ENCODE results near the gene EML5. TPM values are rescaled to one million over a fixed set of nuclear protein-coding genes. Genes with fewer than 3 reads are reported as not detected.

EML5 gene
- total and polyA plus RNA-seq, 3 experiments from 2014 or later, result 0.86 to 3.6 (median 3.2) TPM

DNA sequence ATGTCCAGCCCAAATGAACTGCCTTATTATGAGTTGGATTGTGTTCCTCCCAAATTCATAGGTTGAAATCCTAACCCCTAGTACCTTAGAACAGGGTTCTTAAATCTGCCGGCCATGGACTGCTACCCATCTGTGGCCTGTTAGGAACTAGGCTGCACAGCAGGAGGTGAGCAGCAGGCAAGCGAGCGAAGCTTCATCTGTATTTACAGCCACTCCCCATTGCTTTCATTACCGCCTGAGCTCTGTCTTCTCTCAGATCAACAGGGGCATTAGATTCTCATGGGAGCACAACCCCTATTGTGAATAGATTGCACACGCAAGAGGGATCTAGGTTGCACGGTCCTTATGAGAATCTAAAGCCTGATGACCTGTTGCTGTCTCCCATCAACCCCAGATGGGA is 9.8 kb upstream of the EML5 start:
- no peak overlapping the region for H3K27ac Mint-ChIP-seq
- no peaks in the 10 kb centered on the region for H3K4me1 Mint-ChIP-seq
- H3K27me3 Mint-ChIP-seq, result peaks cover 19 to 55% of the 10 kb centered on the region in 2 donors
- H3K4me3 ChIP-seq (ENCODE audit: low read length), result no peak overlapping the region
- no peaks in the 10 kb centered on the region for H3K36me3 ChIP-seq (ENCODE audit: insufficient read depth, low read length)
- no peaks in the 10 kb centered on the region for H3K27me3 ChIP-seq (ENCODE audit: insufficient read depth, low read length, poor library complexity, severe bottlenecking)
- H3K9me3 Mint-ChIP-seq, result peaks cover 0 to 7% (median 1%) of the 10 kb centered on the region in 5 donors
- POLR2A ChIA-PET, result interaction anchor here (0.5 kb wide), 1 partner anchor 192 kb away, joined by 3 read pairs; no protein-coding TSS in a partner anchor
- H3K27ac ChIP-seq (ENCODE audit: low read depth, low read length), result no peak overlapping the region
- H3K9me3 ChIP-seq (ENCODE audit: low read length), result no peaks in the 10 kb centered on the region
- CTCF ChIA-PET, result interaction anchor here (1.2 kb wide), 1 partner anchor 10 kb away, joined by 3 read pairs; the partner anchor contains the start of gene EML5
- H3K4me3 Mint-ChIP-seq, result no peak overlapping the region
- no peaks in the 10 kb centered on the region for H3K4me1 ChIP-seq (ENCODE audit: insufficient read depth, low read length)
- DNase-seq, result no peak
- no peaks in the 10 kb centered on the region for H3K36me3 Mint-ChIP-seq

DNA sequence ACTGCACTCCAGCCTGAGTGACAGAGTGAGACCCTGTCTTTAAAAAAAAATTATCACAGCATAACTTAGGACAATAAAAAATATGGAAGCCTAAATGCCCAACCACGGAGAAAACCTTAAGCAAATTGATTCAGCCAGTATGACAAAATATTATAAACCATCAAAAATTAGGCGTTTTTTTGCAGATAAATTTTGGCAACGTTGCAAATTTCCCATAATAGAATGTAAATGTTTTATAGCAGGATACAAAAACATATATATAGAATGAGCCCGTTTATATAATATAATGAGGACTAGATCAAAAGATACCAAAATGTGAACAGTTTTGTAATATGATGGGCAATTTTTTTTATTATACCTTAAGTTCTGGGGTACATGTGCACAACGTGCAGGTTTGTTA is 6.8 kb upstream of the EML5 start:
- Mint-ChIP-seq H3K4me1 (no peaks in the 10 kb centered on the region), H3K36me3 (no peaks in the 10 kb centered on the region), H3K27ac (no peak overlapping the region), H3K4me3 (no peak overlapping the region), H3K9me3 (peaks cover 0 to 4% (median 0%) of the 10 kb centered on the region in 5 donors), H3K27me3 (peaks cover 14 to 43% of the 10 kb centered on the region in 2 donors)
- no peak overlapping the region for H3K4me3 ChIP-seq (ENCODE audit: low read length)
- no peaks in the 10 kb centered on the region for H3K9me3 ChIP-seq (ENCODE audit: low read length)
- H3K27ac ChIP-seq (ENCODE audit: low read depth, low read length), result no peak overlapping the region
- no peaks in the 10 kb centered on the region for H3K4me1 ChIP-seq (ENCODE audit: insufficient read depth, low read length)
- H3K36me3 ChIP-seq (ENCODE audit: insufficient read depth, low read length), result no peaks in the 10 kb centered on the region
- CTCF ChIA-PET, result no interaction called here
- DNase-seq, result no peak
- POLR2A ChIA-PET, result no interaction called here
- H3K27me3 ChIP-seq (ENCODE audit: insufficient read depth, low read length, poor library complexity, severe bottlenecking), result no peaks in the 10 kb centered on the region

DNA sequence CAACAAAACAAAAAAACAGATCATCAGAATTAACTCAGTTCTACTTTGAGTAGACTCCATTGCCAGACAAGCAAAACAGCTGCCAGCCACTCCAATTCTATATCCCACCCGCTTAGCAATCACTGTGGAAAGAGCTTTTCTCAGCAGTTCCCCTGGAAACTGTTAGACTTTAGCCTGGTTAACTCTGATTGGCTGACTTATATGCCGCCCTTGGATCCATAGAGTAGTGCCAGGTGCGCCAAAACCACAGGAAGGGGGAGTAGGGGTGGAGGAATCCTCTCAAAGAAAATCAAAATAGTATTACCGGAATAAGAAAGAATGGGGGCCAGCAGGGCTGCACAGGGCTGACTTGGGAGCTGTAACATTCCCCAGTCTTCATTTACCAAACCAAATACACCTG is 5.4 kb upstream of the EML5 start:
- POLR2A ChIA-PET, result no interaction called here
- H3K4me1 ChIP-seq (ENCODE audit: insufficient read depth, low read length), result peaks cover 5% of the 10 kb centered on the region
- H3K27ac ChIP-seq (ENCODE audit: low read depth, low read length), result no peak overlapping the region
- no peaks in the 10 kb centered on the region for H3K36me3 ChIP-seq (ENCODE audit: insufficient read depth, low read length)
- peaks cover 10 to 34% of the 10 kb centered on the region in 2 donors for H3K27me3 Mint-ChIP-seq
- no peaks in the 10 kb centered on the region for H3K36me3 Mint-ChIP-seq
- DNase-seq, result no peak
- CTCF ChIA-PET, result no interaction called here
- H3K4me3 Mint-ChIP-seq, result no peak overlapping the region
- H3K27me3 ChIP-seq (ENCODE audit: insufficient read depth, low read length, poor library complexity, severe bottlenecking), result no peaks in the 10 kb centered on the region
- no peak overlapping the region for H3K4me3 ChIP-seq (ENCODE audit: low read length)
- H3K27ac Mint-ChIP-seq, result no peak overlapping the region
- no peaks in the 10 kb centered on the region for H3K9me3 ChIP-seq (ENCODE audit: low read length)
- H3K4me1 Mint-ChIP-seq, result peaks cover 0 to 4% (median under 1%) of the 10 kb centered on the region in 3 donors
- peaks cover 0 to under 1% (median 0%) of the 10 kb centered on the region in 5 donors for H3K9me3 Mint-ChIP-seq

DNA sequence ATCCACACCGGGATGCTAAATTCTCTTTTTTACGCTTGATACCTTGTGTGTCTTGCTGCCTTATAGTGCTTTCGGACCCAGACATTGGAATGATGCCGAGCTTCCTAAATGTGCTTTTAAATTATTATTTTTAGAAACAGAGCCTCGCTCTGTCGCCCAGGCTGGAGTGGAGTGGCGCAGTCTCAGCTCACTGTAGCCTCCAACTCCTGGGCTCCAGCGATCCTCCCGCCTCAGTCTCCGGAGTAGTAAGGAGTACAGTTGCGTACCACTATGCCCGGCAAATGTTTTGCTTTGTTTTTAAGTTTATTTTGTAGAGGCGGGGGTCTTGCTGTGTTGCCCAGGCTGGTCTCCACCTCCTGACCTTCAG is 489 bp upstream of the EML5 start:
- Histone ChIP-seq H3K27me3 (ENCODE audit: insufficient read depth, low read length, poor library complexity, severe bottlenecking) (no peaks in the 10 kb centered on the region), H3K4me3 (ENCODE audit: low read length) (peak overlapping the region; percentile 66), H3K27ac (ENCODE audit: low read depth, low read length) (no peak overlapping the region), H3K4me1 (ENCODE audit: insufficient read depth, low read length) (peaks cover 16% of the 10 kb centered on the region), H3K9me3 (ENCODE audit: low read length) (no peaks in the 10 kb centered on the region), H3K36me3 (ENCODE audit: insufficient read depth, low read length) (no peaks in the 10 kb centered on the region)
- ChIA-PET CTCF (interaction anchor here (1.6 to 2.5 kb wide), 2 partner anchors 9 to 31 kb away, joined by 3 to 8 read pairs; partner anchors contain the start of gene TTC8), POLR2A (interaction anchor here (1.5 kb wide), 1 partner anchor 31 kb away, joined by 7 read pairs; the partner anchor contains the start of gene TTC8)
- Mint-ChIP-seq H3K27ac (peak overlapping the region in 7 of 8 donors; percentile 32 to 90 (median 63)), H3K27me3 (peaks cover 0 to 7% of the 10 kb centered on the region in 2 donors), H3K9me3 (no peaks in the 10 kb centered on the region), H3K36me3 (peaks cover 0 to 5% (median 0%) of the 10 kb centered on the region in 3 donors), H3K4me3 (peak overlapping the region; percentile 79 to 91 (median 85)), H3K4me1 (peaks cover 19 to 31% (median 19%) of the 10 kb centered on the region in 3 donors)
- no peak for DNase-seq

DNA sequence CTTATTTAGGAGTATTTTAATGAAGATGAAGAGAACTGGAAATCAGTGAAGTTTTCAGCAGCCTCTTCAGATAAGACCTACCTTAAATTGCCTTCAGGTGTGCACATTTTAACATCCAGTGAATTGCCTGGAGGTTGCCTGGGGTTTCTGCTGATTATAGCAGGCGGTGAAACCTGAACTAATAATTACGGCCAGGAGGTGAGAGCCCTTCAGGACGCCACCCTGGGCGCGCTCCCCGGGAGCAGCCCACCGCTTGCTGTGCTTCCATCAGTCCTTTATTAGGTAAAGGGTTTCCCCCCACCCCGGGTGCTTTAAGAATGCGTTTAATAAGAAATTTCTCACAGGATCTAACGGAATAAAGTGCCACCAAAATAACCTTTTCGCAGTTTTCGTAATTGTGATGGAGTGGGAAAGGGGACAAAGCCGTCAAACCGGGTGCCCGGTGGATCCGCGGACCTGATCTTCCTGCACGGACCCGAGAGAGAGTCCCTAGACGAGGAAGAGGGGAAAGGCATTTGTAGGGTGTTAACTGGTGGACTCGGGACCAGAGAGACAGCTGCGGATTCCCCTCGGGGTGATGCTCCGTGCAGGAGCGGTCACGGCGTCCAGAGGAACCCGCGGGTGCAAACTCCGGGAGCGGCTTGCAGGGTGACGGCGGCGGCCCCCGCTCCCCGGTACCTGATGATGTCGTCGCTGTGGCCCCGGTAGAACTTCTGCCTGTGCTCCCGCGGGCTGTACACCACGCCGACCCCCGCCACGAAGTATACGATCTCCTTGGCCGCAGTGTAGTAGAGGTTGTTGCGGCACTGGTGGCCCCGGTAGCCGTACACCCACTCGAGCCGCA is 902 bp downstream of the EML5 start:
- Histone ChIP-seq H3K27ac (ENCODE audit: low read depth, low read length) (no peak overlapping the region), H3K36me3 (ENCODE audit: insufficient read depth, low read length) (no peaks in the 10 kb centered on the region), H3K9me3 (ENCODE audit: low read length) (no peaks in the 10 kb centered on the region), H3K4me1 (ENCODE audit: insufficient read depth, low read length) (peaks cover 16% of the 10 kb centered on the region), H3K4me3 (ENCODE audit: low read length) (peak overlapping the region; percentile 71), H3K27me3 (ENCODE audit: insufficient read depth, low read length, poor library complexity, severe bottlenecking) (no peaks in the 10 kb centered on the region)
- H3K36me3 Mint-ChIP-seq, result peaks cover 0 to 5% (median 3%) of the 10 kb centered on the region in 3 donors
- H3K4me1 Mint-ChIP-seq, result peaks cover 19 to 31% (median 19%) of the 10 kb centered on the region in 3 donors
- no peak for DNase-seq
- H3K27ac Mint-ChIP-seq, result peak overlapping the region; percentile 66 to 96 (median 81)
- H3K9me3 Mint-ChIP-seq, result no peaks in the 10 kb centered on the region
- ChIA-PET POLR2A (interaction anchor here (1.0 to 1.5 kb wide), 2 partner anchors 32 to 1464 kb away, joined by 3 to 7 read pairs; partner anchors contain the start of genes PSMC1 and TTC8), CTCF (interaction anchor here (1.0 to 2.5 kb wide), 3 partner anchors 10 to 50 kb away, joined by 3 to 8 read pairs (median 3); partner anchors contain the start of gene TTC8)
- H3K27me3 Mint-ChIP-seq, result peaks cover 3 to 9% of the 10 kb centered on the region in 2 donors
- H3K4me3 Mint-ChIP-seq, result peak overlapping the region; percentile 87 to 92 (median 90)

DNA sequence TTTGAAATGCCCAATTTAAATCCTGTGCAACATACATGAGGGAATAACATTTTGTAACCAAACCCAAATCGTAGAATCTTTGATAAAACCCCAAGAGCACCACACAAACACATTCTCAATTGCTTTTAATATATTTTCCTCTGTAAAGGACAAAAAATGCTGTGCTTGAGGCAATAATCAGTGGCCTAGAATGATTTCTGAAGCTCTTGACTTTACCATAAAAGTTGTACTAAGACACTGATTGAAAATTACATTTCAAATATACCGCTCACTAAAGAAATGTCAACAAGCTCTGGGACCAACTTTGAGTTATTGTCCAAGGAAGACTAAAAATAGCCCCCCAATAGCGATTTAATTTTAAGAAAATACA is 1.5 kb downstream of the EML5 start:
- peaks cover 0 to 7% (median 5%) of the 10 kb centered on the region in 3 donors for H3K36me3 Mint-ChIP-seq
- H3K4me1 Mint-ChIP-seq, result peaks cover 19 to 31% (median 19%) of the 10 kb centered on the region in 3 donors
- H3K27ac Mint-ChIP-seq, result peak overlapping the region in 7 of 8 donors; percentile 34 to 96 (median 78)
- POLR2A ChIA-PET, result no interaction called here
- no peaks in the 10 kb centered on the region for H3K36me3 ChIP-seq (ENCODE audit: insufficient read depth, low read length)
- CTCF ChIA-PET, result interaction anchor here (2.5 kb wide), 1 partner anchor 33 kb away, joined by 8 read pairs; the partner anchor contains the start of gene TTC8
- no peaks in the 10 kb centered on the region for H3K27me3 ChIP-seq (ENCODE audit: insufficient read depth, low read length, poor library complexity, severe bottlenecking)
- H3K9me3 Mint-ChIP-seq, result no peaks in the 10 kb centered on the region
- DNase-seq, result no peak
- no peak overlapping the region for H3K4me3 ChIP-seq (ENCODE audit: low read length)
- peaks cover 16% of the 10 kb centered on the region for H3K4me1 ChIP-seq (ENCODE audit: insufficient read depth, low read length)
- H3K4me3 Mint-ChIP-seq, result peak overlapping the region; percentile 87 to 92 (median 90)
- no peaks in the 10 kb centered on the region for H3K9me3 ChIP-seq (ENCODE audit: low read length)
- H3K27me3 Mint-ChIP-seq, result peaks cover 7 to 9% of the 10 kb centered on the region in 2 donors
- no peak overlapping the region for H3K27ac ChIP-seq (ENCODE audit: low read depth, low read length)

DNA sequence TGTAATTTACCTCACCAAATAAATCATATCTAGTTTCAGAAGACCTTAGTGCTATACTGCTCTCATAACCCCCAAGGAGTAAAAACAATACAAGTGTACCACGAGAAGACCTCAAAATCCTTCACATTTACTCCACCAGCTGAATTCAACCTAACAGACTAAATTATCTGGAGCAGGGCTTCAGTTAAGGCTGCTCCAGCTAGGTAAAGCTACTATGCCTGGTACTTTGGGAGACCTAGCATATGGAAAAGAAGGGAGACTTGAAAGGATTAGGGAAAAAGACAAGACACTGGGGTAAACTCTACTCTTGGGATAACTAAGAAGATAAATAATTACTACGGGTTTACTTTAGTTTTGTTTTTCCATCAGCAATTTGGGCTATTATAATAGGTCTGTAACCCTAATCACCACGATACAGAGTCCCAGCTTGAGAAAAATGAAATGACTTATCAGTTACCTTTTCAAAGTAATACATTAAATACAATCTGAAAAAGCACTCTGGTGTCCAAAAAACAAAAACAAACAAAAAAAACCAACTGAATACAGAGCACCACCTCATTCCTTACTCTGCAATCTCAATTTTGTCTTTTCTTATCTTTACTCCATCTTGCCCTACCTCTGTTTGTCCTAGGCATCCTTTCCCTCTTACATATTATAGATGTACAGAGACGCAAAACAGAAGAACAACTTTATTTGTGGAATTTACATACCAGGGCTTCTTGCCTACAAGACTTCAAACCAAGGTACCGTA is 2.1 kb downstream of the EML5 start:
- no peaks in the 10 kb centered on the region for H3K9me3 ChIP-seq (ENCODE audit: low read length)
- POLR2A ChIA-PET, result no interaction called here
- Mint-ChIP-seq H3K36me3 (peaks cover under 1 to 7% (median 5%) of the 10 kb centered on the region in 3 donors), H3K9me3 (no peaks in the 10 kb centered on the region), H3K4me3 (peak overlapping the region; percentile 87 to 92 (median 90)), H3K27me3 (peaks cover 7 to 9% of the 10 kb centered on the region in 2 donors), H3K4me1 (peaks cover 19 to 31% (median 19%) of the 10 kb centered on the region in 3 donors), H3K27ac (peak overlapping the region in 6 of 8 donors; percentile 14 to 93 (median 32))
- H3K4me1 ChIP-seq (ENCODE audit: insufficient read depth, low read length), result peaks cover 16% of the 10 kb centered on the region
- CTCF ChIA-PET, result interaction anchor here (2.5 kb wide), 1 partner anchor 34 kb away, joined by 8 read pairs; the partner anchor contains the start of gene TTC8
- DNase-seq, result no peak
- no peak overlapping the region for H3K4me3 ChIP-seq (ENCODE audit: low read length)
- H3K27me3 ChIP-seq (ENCODE audit: insufficient read depth, low read length, poor library complexity, severe bottlenecking), result no peaks in the 10 kb centered on the region
- no peak overlapping the region for H3K27ac ChIP-seq (ENCODE audit: low read depth, low read length)
- H3K36me3 ChIP-seq (ENCODE audit: insufficient read depth, low read length), result no peaks in the 10 kb centered on the region
